WTC11 (cell line): ENCODE results near the gene FILIP1L. TPM values are rescaled to one million over a fixed set of nuclear protein-coding genes. Genes with fewer than 3 reads are reported as not detected.

ENCODE experiments used
- ATAC-seq: fragments of 200-7000 bp; cut with Tn5 transposase; 2 replicates; pipeline ENCODE4 v1.10.0; 2021; ENCODE audit warnings: mild to moderate bottlenecking, moderate library complexity
- CTCF ChIA-PET: fragments of 300-600 bp; sonication (Branson Sonifier 250); formaldehyde crosslinking; loops from one replicate; lab custom pipeline; 2021; ENCODE audit warnings: antibody characterized with exemption; lab: Charles Lee
- POLR2A ChIA-PET: fragments of 350-600 bp; sonication (Branson Sonifier 250); formaldehyde crosslinking; loops from one replicate; lab custom pipeline; 2021; ENCODE audit warnings: antibody characterized with exemption; lab: Charles Lee
- DNase-seq: peaks from one replicate; pipeline ENCODE4 v3.0.0; 2021; ENCODE audit warnings: low spot score
- H3K27ac Mint-ChIP-seq: 2 replicates; pipeline ENCODE4 v1.8.0; 2021; ENCODE audit warnings: mixed read lengths
- H3K27me3 Mint-ChIP-seq: 2 replicates; pipeline ENCODE4 v1.8.0; 2021; ENCODE audit warnings: low read depth, mild to moderate bottlenecking, moderate library complexity, mixed read lengths
- H3K36me3 Mint-ChIP-seq: 2 replicates; pipeline ENCODE4 v1.8.0; 2021; ENCODE audit warnings: mixed read lengths
- H3K4me1 Mint-ChIP-seq: 2 replicates; pipeline ENCODE4 v1.8.0; 2022; ENCODE audit warnings: mixed read lengths
- H3K4me3 Mint-ChIP-seq: 2 replicates; pipeline ENCODE4 v1.8.0; 2021; ENCODE audit warnings: mild to moderate bottlenecking, moderate library complexity, mixed read lengths
- H3K9me3 Mint-ChIP-seq: 2 replicates; pipeline ENCODE4 v1.8.0; 2021; ENCODE audit warnings: mixed read lengths
- ATF6 ChIP-seq: sonication (generic); formaldehyde crosslinking; IDR thresholded peaks from 2 replicates; pipeline ENCODE4 v1.8.1; 2023; ENCODE audit warnings: mild to moderate bottlenecking, missing genetic modification reagents
- E2F1 ChIP-seq: sonication (generic); formaldehyde crosslinking; IDR thresholded peaks from 2 replicates; pipeline ENCODE4 v1.8.0; 2022; ENCODE audit warnings: mild to moderate bottlenecking, missing genetic modification reagents
- ESRRA ChIP-seq: sonication (generic); formaldehyde crosslinking; IDR thresholded peaks from 2 replicates; pipeline ENCODE4 v1.8.1; 2022; ENCODE audit warnings: mild to moderate bottlenecking, missing genetic modification reagents, borderline replicate concordance
- FOXK1 ChIP-seq: sonication (generic); formaldehyde crosslinking; IDR thresholded peaks from 2 replicates; pipeline ENCODE4 v1.8.0; 2022; ENCODE audit warnings: mild to moderate bottlenecking, moderate library complexity, missing genetic modification reagents
- GABPB1 ChIP-seq: sonication (generic); formaldehyde crosslinking; IDR thresholded peaks from 2 replicates; pipeline ENCODE4 v1.8.1; 2023; ENCODE audit warnings: mild to moderate bottlenecking, missing genetic modification reagents
- HMGA2 ChIP-seq: fragments of 250-450 bp; sonication (Bioruptor Pico); IDR thresholded peaks from 2 replicates; pipeline ENCODE4 v1.4.0; 2021; ENCODE audit warnings: mild to moderate bottlenecking, moderate library complexity
- MXD4 ChIP-seq: fragments of 250-450 bp; sonication (Bioruptor Pico); IDR thresholded peaks from 2 replicates; pipeline ENCODE4 v1.8.0; 2021; ENCODE audit warnings: mild to moderate bottlenecking, moderate library complexity, borderline replicate concordance
- NR3C1 ChIP-seq: sonication (generic); formaldehyde crosslinking; conservative IDR thresholded peaks from 2 replicates; pipeline ENCODE4 v1.8.1; 2023; ENCODE audit warnings: low read depth, mild to moderate bottlenecking, missing genetic modification reagents
- PRRX2 ChIP-seq: fragments of 250-450 bp; sonication (Bioruptor Pico); IDR thresholded peaks from 2 replicates; pipeline ENCODE4 v1.8.0; 2021; ENCODE audit warnings: mild to moderate bottlenecking
- ZBTB21 ChIP-seq: sonication (generic); formaldehyde crosslinking; IDR thresholded peaks from 2 replicates; pipeline ENCODE4 v1.8.1; 2023; ENCODE audit warnings: mild to moderate bottlenecking, missing genetic modification reagents, borderline replicate concordance
- ZNF317 ChIP-seq: sonication (generic); formaldehyde crosslinking; IDR thresholded peaks from 2 replicates; pipeline ENCODE4 v1.8.1; 2023; ENCODE audit warnings: low read depth, mild to moderate bottlenecking, moderate library complexity, missing genetic modification reagents, borderline replicate concordance
- ZNF396 ChIP-seq: fragments of 250-450 bp; sonication (Bioruptor Pico); IDR thresholded peaks from 2 replicates; pipeline ENCODE4 v1.8.0; 2021; ENCODE audit warnings: mild to moderate bottlenecking, moderate library complexity, borderline replicate concordance
- ZNF416 ChIP-seq: fragments of 250-450 bp; sonication (Bioruptor Pico); IDR thresholded peaks from 2 replicates; pipeline ENCODE4 v1.9.0; 2021; ENCODE audit warnings: mild to moderate bottlenecking, inconsistent platforms
- ZNF425 ChIP-seq: fragments of 250-450 bp; sonication (Bioruptor Pico); conservative IDR thresholded peaks from 2 replicates; pipeline ENCODE4 v1.9.0; 2021; ENCODE audit warnings: mild to moderate bottlenecking
- total RNA-seq: library from RNA; stranded (reverse); gene quantifications from 3 replicates; pipeline ENCODE4 v1.2.3, GENCODE V29; 2021
- TF ChIP-seq, protein P1 (sequence below): fragments of 250-450 bp; sonication (Bioruptor Pico); IDR thresholded peaks from 2 replicates; pipeline ENCODE4 v1.9.0; 2021; ENCODE audit warnings: mild to moderate bottlenecking
- TF ChIP-seq, protein P2 (sequence below): fragments of 250-450 bp; sonication (Bioruptor Pico); IDR thresholded peaks from 2 replicates; pipeline ENCODE4 v2.1.2; 2022; ENCODE audit warnings: mild to moderate bottlenecking, moderate library complexity
- TF ChIP-seq, protein P3 (sequence below): sonication (generic); formaldehyde crosslinking; IDR thresholded peaks from 2 replicates; pipeline ENCODE4 v1.8.1; 2023; ENCODE audit warnings: mild to moderate bottlenecking, missing genetic modification reagents, moderate library complexity
- TF ChIP-seq, protein P4 (sequence below): sonication (generic); formaldehyde crosslinking; IDR thresholded peaks from 2 replicates; pipeline ENCODE4 v1.8.1; 2022; ENCODE audit warnings: mild to moderate bottlenecking, missing genetic modification reagents, moderate library complexity, borderline replicate concordance
- TF ChIP-seq, protein P5 (sequence below): sonication (generic); formaldehyde crosslinking; IDR thresholded peaks from 2 replicates; pipeline ENCODE4 v1.8.1; 2022; ENCODE audit warnings: mild to moderate bottlenecking, moderate library complexity, missing genetic modification reagents

The FILIP1L gene
- total RNA-seq, 1 experiment from 2014 or later: 0.17 TPM

DNA sequence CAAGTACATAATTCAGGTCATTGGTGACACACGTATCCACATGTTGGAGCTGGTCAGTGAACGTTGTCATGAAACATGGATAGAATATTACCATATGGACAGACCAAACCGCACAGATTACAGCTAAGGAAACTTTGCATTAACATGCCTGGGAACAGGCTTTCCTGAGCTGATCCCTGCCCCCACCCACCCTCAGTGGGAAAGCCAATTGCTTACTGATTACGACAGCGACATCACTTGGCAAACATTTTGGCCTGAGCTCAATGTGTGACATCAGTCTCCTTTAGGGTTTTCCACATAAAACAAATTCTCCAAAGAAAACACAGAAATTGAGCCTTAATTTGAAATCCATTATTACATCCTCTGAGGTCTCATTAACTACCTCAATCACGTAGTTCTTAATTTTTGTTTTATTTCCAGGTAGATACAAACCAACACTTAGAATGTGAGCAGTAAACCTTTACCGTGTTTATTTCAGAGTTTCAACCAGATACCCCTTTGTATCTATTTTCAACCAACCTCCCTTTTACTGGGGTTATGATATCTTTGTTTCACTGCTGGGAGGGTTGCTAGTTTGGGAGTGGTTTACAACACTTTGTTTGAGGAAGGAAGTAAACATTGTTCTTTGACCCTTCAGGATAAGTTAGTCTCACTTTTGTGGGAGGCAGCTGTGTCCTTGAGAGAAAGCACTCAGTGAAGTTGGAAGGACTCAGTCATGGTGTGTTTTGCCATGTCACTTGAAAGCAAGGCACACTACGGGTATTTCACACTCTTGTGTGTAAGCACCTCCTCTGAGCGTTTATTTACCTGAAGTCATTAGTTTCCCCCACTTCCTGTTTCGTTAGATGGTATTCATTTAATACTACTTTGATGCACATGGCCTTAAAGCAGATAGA is 193.6 kb downstream of the FILIP1L start:
- ChIA-PET CTCF (interaction anchor here (0.5 to 1.4 kb wide), 6 partner anchors 8 to 511 kb away, joined by 3 to 5 read pairs (median 4); no protein-coding TSS in a partner anchor), POLR2A (interaction anchor here (0.6 kb wide), 1 partner anchor 83 kb away, joined by 4 read pairs; no protein-coding TSS in a partner anchor)
- Mint-ChIP-seq H3K4me1 (peaks cover 46% of the 10 kb centered on the region), H3K4me3 (no peak overlapping the region), H3K27ac (peak overlapping the region; percentile 80), H3K36me3 (no peaks in the 10 kb centered on the region), H3K27me3 (no peaks in the 10 kb centered on the region; the same call in 1 of the 2 replicates), H3K9me3 (no peaks in the 10 kb centered on the region)
- peak; percentile 76 for ATAC-seq
- no peak for TF ChIP-seq E2F1 (CRISPR knock-in tag)
- TF ChIP-seq ZNF416: no peak
- TF ChIP-seq ESRRA (CRISPR knock-in tag): no peak
- no peak for TF ChIP-seq ZNF317 (CRISPR knock-in tag)
- TF ChIP-seq GABPB1 (CRISPR knock-in tag): peak; percentile 44
- DNase-seq: peak; percentile 23

DNA sequence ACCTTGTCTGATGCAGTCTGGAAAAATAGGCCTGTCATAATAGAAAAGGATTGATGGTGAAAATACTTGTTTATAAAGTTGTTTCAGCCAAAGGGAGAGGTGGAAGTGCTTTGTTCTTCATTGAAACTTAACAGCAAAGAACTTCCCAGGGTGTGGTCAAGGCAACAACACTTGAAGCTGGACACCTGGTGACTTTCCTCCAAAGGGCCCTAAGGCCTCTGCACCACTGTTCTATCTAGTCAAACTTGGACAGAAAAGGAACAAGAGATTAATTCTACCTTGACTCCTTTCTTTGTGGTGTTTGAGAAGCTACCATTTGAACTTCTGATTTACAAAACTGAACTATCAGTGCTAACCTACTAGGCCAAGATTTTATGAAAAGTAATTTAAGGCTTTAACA is 194.6 kb downstream of the FILIP1L start:
- Mint-ChIP-seq H3K27me3 (no peaks in the 10 kb centered on the region; the same call in 1 of the 2 replicates), H3K9me3 (no peaks in the 10 kb centered on the region), H3K36me3 (no peaks in the 10 kb centered on the region), H3K4me3 (no peak overlapping the region), H3K27ac (no peak overlapping the region; the same call in 1 of the 2 replicates), H3K4me1 (peaks cover 39% of the 10 kb centered on the region)
- POLR2A ChIA-PET: no interaction called here
- ATAC-seq (no peak), DNase-seq (no peak)
- TF ChIP-seq ZNF396 (CRISPR knock-in tag): no peak
- TF ChIP-seq, protein P1, sequence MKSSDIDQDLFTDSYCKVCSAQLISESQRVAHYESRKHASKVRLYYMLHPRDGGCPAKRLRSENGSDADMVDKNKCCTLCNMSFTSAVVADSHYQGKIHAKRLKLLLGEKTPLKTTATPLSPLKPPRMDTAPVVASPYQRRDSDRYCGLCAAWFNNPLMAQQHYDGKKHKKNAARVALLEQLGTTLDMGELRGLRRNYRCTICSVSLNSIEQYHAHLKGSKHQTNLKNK (CRISPR knock-in tag): no peak
- no peak for TF ChIP-seq PRRX2 (CRISPR knock-in tag)
- CTCF ChIA-PET: interaction anchor here (1.3 to 1.4 kb wide), 3 partner anchors 9 to 335 kb away, joined by 3 to 4 read pairs (median 3); no protein-coding TSS in a partner anchor

- ChIA-PET POLR2A (interaction anchor here (0.6 kb wide), 1 partner anchor 820 kb away, joined by 3 read pairs; no protein-coding TSS in a partner anchor), CTCF (interaction anchor here (0.6 kb wide), 1 partner anchor 87 kb away, joined by 3 read pairs; no protein-coding TSS in a partner anchor)
- H3K27me3 Mint-ChIP-seq: no peaks in the 10 kb centered on the region; the same call in 1 of the 2 replicates
- DNase-seq (no peak), ATAC-seq (no peak)
- no peaks in the 10 kb centered on the region for H3K36me3 Mint-ChIP-seq
- peaks cover 41% of the 10 kb centered on the region for H3K4me1 Mint-ChIP-seq
- no peaks in the 10 kb centered on the region for H3K9me3 Mint-ChIP-seq
- H3K4me3 Mint-ChIP-seq: no peak overlapping the region
- H3K27ac Mint-ChIP-seq: no peak overlapping the region
- TF ChIP-seq, protein P2, sequence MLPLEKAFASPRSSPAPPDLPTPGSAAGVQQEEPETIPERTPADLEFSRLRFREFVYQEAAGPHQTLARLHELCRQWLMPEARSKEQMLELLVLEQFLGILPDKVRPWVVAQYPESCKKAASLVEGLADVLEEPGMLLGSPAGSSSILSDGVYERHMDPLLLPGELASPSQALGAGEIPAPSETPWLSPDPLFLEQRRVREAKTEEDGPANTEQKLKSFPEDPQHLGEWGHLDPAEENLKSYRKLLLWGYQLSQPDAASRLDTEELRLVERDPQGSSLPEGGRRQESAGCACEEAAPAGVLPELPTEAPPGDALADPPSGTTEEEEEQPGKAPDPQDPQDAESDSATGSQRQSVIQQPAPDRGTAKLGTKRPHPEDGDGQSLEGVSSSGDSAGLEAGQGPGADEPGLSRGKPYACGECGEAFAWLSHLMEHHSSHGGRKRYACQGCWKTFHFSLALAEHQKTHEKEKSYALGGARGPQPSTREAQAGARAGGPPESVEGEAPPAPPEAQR (CRISPR knock-in tag): no peak
- no peak for TF ChIP-seq ZBTB21 (CRISPR knock-in tag)
- TF ChIP-seq MXD4 (CRISPR knock-in tag): no peak
- no peak for TF ChIP-seq ATF6 (CRISPR knock-in tag)
- TF ChIP-seq FOXK1 (CRISPR knock-in tag): no peak
- TF ChIP-seq ZNF416: no peak
- TF ChIP-seq ZNF396 (CRISPR knock-in tag): no peak
- TF ChIP-seq, protein P3, sequence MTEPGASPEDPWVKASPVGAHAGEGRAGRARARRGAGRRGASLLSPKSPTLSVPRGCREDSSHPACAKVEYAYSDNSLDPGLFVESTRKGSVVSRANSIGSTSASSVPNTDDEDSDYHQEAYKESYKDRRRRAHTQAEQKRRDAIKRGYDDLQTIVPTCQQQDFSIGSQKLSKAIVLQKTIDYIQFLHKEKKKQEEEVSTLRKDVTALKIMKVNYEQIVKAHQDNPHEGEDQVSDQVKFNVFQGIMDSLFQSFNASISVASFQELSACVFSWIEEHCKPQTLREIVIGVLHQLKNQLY (CRISPR knock-in tag): no peak
- no peak for TF ChIP-seq NR3C1 (CRISPR knock-in tag)
- TF ChIP-seq, protein P4, sequence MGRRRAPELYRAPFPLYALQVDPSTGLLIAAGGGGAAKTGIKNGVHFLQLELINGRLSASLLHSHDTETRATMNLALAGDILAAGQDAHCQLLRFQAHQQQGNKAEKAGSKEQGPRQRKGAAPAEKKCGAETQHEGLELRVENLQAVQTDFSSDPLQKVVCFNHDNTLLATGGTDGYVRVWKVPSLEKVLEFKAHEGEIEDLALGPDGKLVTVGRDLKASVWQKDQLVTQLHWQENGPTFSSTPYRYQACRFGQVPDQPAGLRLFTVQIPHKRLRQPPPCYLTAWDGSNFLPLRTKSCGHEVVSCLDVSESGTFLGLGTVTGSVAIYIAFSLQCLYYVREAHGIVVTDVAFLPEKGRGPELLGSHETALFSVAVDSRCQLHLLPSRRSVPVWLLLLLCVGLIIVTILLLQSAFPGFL (CRISPR knock-in tag): no peak
- TF ChIP-seq, protein P5, sequence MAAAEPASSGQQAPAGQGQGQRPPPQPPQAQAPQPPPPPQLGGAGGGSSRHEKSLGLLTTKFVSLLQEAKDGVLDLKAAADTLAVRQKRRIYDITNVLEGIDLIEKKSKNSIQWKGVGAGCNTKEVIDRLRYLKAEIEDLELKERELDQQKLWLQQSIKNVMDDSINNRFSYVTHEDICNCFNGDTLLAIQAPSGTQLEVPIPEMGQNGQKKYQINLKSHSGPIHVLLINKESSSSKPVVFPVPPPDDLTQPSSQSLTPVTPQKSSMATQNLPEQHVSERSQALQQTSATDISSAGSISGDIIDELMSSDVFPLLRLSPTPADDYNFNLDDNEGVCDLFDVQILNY (CRISPR knock-in tag): no peak
- no peak for TF ChIP-seq HMGA2
- TF ChIP-seq ZNF425 (CRISPR knock-in tag): no peak
Measured at GRCh38 chr3:99918715-99919114, 195.6 kb downstream of the FILIP1L start.
